Lung (tissue), 12 donors: ENCODE results near the gene SNTB2. TPM values are rescaled to one million over a fixed set of nuclear protein-coding genes. Genes with fewer than 3 reads are reported as not detected.

Experiments used
- ATAC-seq: fragments of 200-7000 bp; cut with Tn5 transposase; one replicate; pipeline ENCODE4 v1.9.1; 2020; ENCODE audit warnings: moderate number of reproducible peaks; ENCODE audit not compliant: insufficient read depth, low FRiP score
- DNase-seq, 3 donors: peaks; one replicate each; pipeline ENCODE4 v3.0.0-alpha.2; 2013 to 2017
- H3K27ac ChIP-seq, 2 donors: one replicate each; pipeline ENCODE4 v1.5.1; 2013; ENCODE audit warnings: mild to moderate bottlenecking in 2 of 2, moderate library complexity in 2 of 2, control low read depth in 1 of 2, inconsistent platforms in 1 of 2, low read depth in 1 of 2, low read length in 1 of 2
- H3K27me3 ChIP-seq, 3 donors: one replicate each; pipeline ENCODE4 v1.5.1; 2013; ENCODE audit warnings: low read length in 2 of 3; ENCODE audit not compliant: control insufficient read depth in 3 of 3, insufficient read depth in 3 of 3
- H3K36me3 ChIP-seq, 4 donors: one replicate each; pipeline ENCODE4 v1.5.1; 2013; ENCODE audit warnings: low read length in 4 of 4, mild to moderate bottlenecking in 1 of 4, moderate library complexity in 1 of 4; ENCODE audit not compliant: control insufficient read depth in 4 of 4, insufficient read depth in 4 of 4
- H3K4me1 ChIP-seq, 5 donors: one replicate each; pipeline ENCODE4 v1.5.1; 2013; ENCODE audit warnings: low read length in 5 of 5, mild to moderate bottlenecking in 2 of 5, moderate library complexity in 1 of 5; ENCODE audit not compliant: control insufficient read depth in 5 of 5, insufficient read depth in 5 of 5
- H3K4me3 ChIP-seq: one replicate; pipeline ENCODE4 v1.5.1; 2013; ENCODE audit warnings: mild to moderate bottlenecking, control low read depth, moderate library complexity
- H3K9ac ChIP-seq, 2 donors: one replicate each; pipeline ENCODE4 v1.5.1; 2013; ENCODE audit warnings: low read length in 2 of 2, control low read depth in 1 of 2; ENCODE audit not compliant: insufficient read depth in 1 of 2
- H3K9me3 ChIP-seq, 4 donors: one replicate each; pipeline ENCODE4 v1.5.1; 2013; ENCODE audit warnings: low read length in 3 of 4, mild to moderate bottlenecking in 1 of 4, moderate library complexity in 1 of 4; ENCODE audit not compliant: control insufficient read depth in 4 of 4, insufficient read depth in 3 of 4
- CTCF ChIP-seq: IDR thresholded peaks from 2 replicates; pipeline ENCODE4 v1.5.1; 2012; ENCODE audit warnings: mild to moderate bottlenecking; ENCODE audit errors: control extremely low read depth, extremely low read depth
- WGBS, 2 donors: extraction: QIAGEN DNeasy Blood & Tissue Kit; methylation state at CpG; one replicate each; pipeline ENCODE4 v1.1.7; 2013; 5-methylcytosine and 5-hydroxymethylcytosine counted together
- polyA plus RNA-seq, 2 donors: library from polyadenylated mRNA; stranded (reverse); fragments of 200-250 nt; gene quantifications; one replicate each; pipeline ENCODE4 v1.2.1, GENCODE V29; 2013
- total RNA-seq, 2 donors: library from RNA; depleted of rRNA in 1 of 2; stranded (reverse); fragments of >200 nt in 1 of 2; gene quantifications; one replicate each; pipeline ENCODE4 v1.2.1, GENCODE V29; 2014 to 2021
- donor health status: control.
- donor health status: control.
- donor health status: Bipolar disorder and iron deficiency.
- donor health status: healthy.
- donor health status: DM: yes; HTN: yes; CAD: no.

SNTB2 gene
- total and polyA plus RNA-seq, 4 donors, result 4.5 to 42.8 (median 19.1) TPM

GRCh38 chr16:69150146-69150865 lies 36.7 kb upstream of the SNTB2 start:
- no peak overlapping the region for H3K4me3 ChIP-seq
- no peaks in the 10 kb centered on the region for H3K27me3 ChIP-seq
- peak; percentile 87 for TF ChIP-seq CTCF
- no peak for ATAC-seq
- no peaks in the 10 kb centered on the region for H3K9me3 ChIP-seq
- DNase-seq, result peak; percentile 65 to 92 (median 90)
- 61 to 68% methylated on average over 16 of the region's 16 CpGs for WGBS, 2 donors
- H3K36me3 ChIP-seq, result peaks cover 8 to 33% (median 27%) of the 10 kb centered on the region in 4 donors
- peaks cover 0 to 2% (median 0%) of the 10 kb centered on the region in 5 donors for H3K4me1 ChIP-seq
- no peak overlapping the region for H3K9ac ChIP-seq
- no peak overlapping the region for H3K27ac ChIP-seq

GRCh38 chr16:69157196-69157595 lies 29.8 kb upstream of the SNTB2 start:
- no peaks in the 10 kb centered on the region for H3K4me1 ChIP-seq
- TF ChIP-seq CTCF, result no peak
- H3K27me3 ChIP-seq, result no peaks in the 10 kb centered on the region
- WGBS, 2 donors, result 83 to 91% methylated on average over 3 of the region's 3 CpGs
- peaks cover 19 to 52% (median 38%) of the 10 kb centered on the region in 4 donors for H3K36me3 ChIP-seq
- no peak for DNase-seq
- ATAC-seq, result no peak
- H3K4me3 ChIP-seq, result no peak overlapping the region
- H3K9me3 ChIP-seq, result no peaks in the 10 kb centered on the region
- no peak overlapping the region for H3K27ac ChIP-seq
- H3K9ac ChIP-seq, result no peak overlapping the region

GRCh38 chr16:69160192-69160591 lies 26.8 kb upstream of the SNTB2 start:
- Histone ChIP-seq H3K9ac (no peak overlapping the region), H3K27me3 (no peaks in the 10 kb centered on the region), H3K4me3 (no peak overlapping the region), H3K27ac (no peak overlapping the region), H3K9me3 (no peaks in the 10 kb centered on the region), H3K36me3 (peaks cover 15 to 54% (median 33%) of the 10 kb centered on the region in 4 donors), H3K4me1 (no peaks in the 10 kb centered on the region)
- 97 to 98% methylated on average over 1 of the region's 1 CpG for WGBS, 2 donors
- no peak for TF ChIP-seq CTCF
- no peak for DNase-seq
- ATAC-seq, result no peak
